GM04503 (cell line): ENCODE data around the gene GJA3.

Source experiments
- DNase-seq: peaks from one replicate; pipeline ENCODE4 v3.0.0-alpha.2; 2012; ENCODE audit warnings: low read depth

The GJA3 gene

DNA sequence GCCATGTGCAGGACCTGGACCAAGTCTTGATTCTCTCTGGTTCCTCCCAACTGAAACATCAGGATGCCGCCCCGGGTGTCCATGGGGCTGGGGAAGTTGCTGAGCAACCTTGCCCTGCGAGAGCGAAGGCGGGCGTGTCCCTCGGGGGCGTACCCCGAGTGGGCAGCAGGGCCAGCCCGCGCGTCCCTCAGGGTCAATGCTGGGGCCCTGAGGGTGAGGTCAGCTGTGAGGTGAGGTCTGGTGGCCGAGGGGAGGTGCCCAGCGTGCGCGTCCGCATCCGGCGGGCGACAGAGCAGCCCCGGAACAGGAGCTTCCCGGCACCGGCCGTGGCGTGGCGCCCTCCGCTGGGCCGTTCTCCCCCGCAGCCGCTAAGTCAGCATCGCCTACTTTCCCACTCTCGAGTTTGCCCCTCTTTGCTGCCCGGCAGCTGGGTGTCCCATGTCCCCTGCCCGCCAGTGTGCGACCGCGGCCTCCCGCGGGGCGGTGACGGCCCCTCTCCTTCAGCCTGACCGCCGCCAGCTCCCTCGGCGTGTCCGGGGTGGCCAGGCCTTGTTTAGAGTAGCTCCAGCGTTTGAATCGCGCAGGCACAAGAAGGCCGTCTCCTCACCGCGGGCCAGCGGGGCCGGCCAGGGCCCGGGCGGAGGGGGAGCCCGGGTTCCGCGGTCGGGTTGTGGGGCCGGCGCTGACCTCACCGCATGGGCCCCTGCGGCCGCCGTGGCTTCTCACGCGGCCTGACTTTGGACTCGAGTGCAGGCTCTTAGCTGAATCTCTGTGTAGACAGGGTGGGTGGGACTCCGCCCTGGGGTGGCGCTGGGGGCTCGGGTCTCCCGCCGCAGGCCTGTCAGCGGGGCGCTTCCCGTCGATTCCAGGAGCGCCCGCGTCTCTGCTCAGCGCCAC lies 33.0 kb downstream of the GJA3 start:
- DNase-seq: peak; percentile 10

DNA sequence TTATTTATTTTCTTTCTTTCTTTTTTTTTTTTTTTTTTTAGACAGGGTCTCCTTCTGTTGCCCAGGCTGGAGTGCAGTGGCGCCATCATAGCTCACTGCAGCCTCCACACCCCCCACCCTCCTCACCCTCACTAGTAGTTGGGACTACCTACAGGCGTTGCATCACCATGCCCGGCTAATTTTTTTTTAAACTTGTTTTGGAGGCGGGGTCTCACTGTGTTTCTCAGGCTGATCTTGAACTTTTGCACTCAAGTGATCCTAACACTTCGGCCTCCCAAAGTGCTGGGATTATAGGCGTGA lies 33.6 kb downstream of the GJA3 start:
- DNase-seq: no peak

DNA sequence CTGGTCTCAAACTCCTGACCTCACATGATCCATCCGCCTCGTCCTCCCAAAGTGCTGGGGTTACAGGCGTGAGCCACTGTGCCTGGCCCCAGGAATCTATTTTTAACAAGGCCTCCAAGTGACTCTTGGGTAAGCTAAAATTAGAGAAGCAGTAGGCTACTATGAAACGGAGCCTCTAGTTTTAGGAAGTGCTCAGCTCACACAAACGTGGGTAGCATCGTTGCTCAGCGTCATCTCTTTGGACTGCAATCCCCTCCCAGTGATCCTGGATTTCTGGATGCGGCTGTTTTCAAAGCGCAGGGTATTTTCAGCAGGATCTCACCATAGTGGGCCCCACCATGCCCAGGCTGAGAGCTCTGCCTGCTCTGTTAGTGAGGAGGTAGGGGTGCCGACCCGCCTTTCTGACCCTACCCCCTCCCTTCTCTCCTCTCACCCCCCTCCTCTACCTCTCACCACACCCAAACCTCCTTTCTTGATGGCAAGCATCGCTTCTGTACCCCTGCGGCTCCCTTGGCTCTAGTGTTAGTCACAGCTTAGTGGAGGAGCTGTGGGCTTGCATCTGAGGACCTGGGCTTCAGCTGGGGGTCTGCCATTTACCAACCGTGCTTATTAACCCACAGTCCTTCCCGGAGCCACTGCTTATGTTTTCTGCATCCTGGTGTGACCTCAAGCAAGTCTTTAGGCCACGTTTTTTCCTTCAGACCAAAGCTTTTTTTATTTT lies 34.2 kb downstream of the GJA3 start:
- DNase-seq: no peak

DNA sequence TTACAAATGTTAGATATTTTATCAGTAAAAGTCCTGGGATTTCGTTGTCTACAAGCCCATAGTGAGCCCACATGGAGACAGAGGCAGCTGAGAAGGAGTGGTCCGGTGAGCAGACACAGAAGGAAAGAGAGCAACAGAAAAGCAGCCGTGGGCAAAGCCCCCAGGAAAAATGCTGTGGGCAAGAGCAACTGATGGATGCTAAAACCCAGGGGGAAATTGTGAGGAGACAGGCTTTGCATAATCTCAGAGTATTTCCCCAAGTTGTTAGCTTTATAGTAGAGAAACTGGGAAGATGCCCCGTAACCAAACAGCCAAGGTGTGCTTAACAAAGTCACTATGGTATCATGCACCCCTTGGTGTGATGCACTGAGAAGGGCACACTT lies 35.1 kb downstream of the GJA3 start:
- no peak for DNase-seq

GRCh38 chr13:20125129-20125782 lies 35.6 kb downstream of the GJA3 start:
- peak; percentile 27 for DNase-seq

DNA sequence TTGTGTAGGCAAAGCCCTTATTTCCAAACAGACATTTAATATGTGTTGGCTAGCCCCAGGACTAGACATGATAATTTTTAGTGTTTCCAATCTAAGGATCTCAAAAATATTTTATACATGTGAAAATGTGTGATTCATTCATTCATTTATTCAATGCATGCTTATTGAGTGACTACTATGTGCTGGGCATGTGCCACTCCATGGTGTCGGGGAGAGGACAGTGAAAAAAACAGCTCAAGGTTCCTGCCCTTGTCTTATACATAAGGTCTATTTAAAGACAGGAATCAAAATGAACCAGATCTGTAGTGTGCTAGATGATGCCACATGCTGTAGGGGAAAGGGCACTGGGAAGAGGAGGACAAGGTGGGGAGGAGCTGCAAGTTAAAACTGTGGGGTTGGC lies 36.5 kb downstream of the GJA3 start:
- no peak for DNase-seq

DNA sequence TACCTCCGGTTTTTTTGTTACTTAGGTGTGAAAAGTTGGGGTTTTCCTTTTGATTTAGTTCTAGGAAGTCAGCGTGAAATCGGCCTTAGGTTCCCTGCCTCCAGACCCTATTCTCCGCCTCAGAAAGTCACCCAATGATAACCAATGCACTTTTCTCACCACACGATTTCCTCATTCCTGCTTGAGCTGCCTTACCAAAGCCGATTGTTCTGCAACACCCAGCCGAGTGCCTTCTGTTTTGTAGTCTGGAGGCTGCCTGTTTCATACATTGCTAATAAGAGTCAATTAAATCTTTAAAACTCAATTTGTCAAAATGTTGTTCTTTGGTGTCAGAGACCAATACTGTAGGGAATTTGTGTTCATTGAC lies 39.7 kb downstream of the GJA3 start:
- DNase-seq: no peak

- DNase-seq: no peak
Observed at GRCh38 chr13:20119960-20120359, 40.9 kb downstream of the GJA3 start.

- DNase-seq: peak; percentile 11
Observed at GRCh38 chr13:20118268-20119140, 42.3 kb downstream of the GJA3 start.

GRCh38 chr13:20116213-20116612 lies 44.6 kb downstream of the GJA3 start:
- DNase-seq: no peak

DNA sequence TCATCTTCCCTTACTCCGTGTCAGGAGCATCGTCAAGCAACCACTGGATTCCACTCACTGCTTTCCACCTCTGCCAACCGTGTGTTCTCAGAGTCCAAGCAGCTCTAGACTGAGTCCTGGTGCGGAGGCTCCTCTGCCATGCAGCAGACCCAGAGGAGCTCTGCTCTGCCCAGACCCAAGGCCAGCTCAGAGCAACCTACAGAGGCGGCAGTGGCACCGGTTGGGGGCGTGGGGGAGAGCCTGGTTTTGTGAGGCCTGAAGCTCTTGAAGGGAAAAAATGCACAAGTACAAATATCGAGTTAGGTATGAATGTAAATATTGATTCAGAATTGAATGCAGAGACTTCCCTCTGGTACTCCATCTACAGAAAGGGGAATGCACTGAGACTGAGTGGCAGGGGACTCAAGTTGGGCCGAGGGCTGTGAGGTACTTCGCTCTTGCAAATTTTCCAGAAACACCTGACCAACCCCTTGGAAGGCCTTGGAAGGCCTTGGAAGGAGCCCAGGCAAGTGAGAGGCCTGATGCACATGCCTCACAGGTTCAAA lies 46.7 kb downstream of the GJA3 start:
- no peak for DNase-seq

- DNase-seq: no peak
Observed at GRCh38 chr13:20109037-20109436, 51.8 kb downstream of the GJA3 start.

- DNase-seq: no peak
Observed at GRCh38 chr13:20106742-20107141, 54.1 kb downstream of the GJA3 start.

GRCh38 chr13:20105161-20105689 lies 55.6 kb downstream of the GJA3 start:
- DNase-seq: no peak

DNA sequence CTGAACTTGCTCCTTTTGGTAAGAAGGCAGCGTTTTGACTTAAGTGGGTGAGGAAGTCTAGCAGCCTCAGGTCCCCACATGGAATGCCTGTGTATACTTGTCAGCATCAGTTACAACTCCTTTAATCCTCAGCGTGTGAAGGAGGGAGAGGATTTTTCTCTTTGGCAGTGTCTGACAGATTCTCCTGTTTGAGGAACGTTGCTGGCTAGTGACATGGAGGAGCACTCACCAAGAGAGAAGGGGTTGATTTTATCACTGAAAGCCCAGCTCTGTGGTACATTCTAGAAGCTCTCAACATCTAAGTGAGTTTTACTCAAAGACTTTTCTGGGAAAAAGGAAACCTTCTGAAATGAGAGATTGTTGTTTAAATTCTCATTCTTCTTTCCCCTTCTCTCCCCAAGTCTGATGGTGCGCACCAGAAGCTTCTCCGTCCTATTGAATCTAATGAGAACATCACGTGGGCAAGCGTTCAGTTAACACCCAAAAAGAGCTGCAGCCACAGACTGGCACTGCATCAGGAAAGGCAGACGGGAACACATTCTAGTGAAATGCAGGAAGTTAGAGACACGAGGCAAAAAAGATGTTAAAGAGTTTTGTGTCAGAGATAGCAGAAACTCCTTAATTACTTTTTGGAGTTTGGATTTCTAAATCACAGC lies 58.2 kb downstream of the GJA3 start:
- DNase-seq: no peak

DNA sequence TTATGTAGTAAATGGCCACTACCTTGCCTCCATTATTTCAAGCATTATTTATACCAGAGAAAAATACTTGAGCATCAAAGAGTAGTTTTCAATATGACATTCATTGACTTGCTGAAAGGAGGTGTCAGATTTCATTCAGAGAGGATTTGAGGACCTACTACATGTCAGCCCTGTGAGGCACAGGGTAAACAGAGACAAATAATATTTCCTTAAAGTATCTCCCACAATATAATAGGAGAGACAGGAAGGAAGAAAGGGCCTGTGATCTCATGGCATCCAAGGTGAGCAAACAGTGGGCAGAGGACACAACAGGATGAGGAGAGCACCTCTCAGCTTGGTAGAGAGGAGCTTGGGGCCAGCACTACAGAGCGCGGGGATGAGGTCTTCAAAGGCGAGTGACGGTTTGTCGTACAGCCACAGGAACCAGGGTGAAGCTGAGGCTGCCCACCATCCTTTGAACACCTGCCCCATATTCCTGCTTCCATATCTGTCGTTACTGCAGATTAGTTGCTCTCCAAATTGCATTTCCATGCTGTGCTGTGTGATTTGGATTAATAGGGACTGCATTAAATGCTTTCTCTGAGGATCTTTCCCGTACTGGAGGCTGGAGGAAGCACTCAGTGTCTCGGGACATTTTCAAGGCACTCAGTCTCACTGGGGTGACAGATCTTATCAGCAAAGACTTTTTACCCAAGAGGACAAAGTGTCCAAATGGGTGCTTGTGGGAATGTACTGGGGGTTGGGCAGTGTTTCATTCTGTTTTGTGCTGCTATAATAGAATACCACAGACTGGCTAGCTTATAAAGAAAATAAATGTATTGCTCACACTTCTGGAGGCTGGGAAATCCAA lies 59.2 kb downstream of the GJA3 start:
- no peak for DNase-seq

DNA sequence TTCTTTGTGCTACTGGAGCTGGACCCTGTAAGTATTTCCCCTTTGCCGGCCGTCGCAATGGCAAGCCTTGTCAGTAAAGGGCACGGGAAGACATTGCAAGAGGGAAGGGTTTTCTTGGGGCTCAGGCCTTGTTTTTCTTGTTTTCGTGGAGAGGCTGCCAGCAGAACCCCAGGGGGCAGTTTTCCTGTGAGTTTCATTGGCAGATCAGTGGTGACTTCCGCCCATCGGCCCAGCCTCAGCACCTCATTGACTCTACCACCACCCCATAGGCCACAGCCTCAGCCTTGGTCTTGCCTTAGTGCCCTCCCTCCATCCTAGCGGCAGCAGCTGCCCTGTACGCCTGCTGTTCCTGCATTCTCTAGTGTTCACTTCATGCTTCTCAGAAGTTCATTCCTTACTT lies 61.5 kb downstream of the GJA3 start:
- no peak for DNase-seq

DNA sequence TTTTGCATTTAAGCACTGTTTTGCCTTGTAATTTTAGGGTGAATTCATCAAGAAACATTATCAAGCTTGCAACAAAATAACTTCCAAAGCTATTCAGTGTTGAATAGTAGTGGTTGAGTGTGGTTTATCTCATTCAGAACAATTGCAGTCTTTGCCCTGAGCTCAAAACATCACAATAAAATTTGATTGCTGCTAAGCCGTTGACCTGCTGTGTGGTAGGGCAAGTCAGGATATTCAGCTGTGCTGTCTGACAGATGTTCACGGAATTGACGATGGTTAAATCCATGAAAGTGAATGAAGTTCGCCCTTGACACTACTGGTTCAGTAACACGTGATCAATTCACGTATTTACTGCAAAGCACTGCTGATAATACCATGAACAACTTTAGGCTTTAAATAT lies 66.9 kb downstream of the GJA3 start:
- DNase-seq: no peak

- DNase-seq: no peak
Observed at GRCh38 chr13:20090349-20090748, 70.5 kb downstream of the GJA3 start.
